H9 (cell line): Measurements from ENCODE around the gene ACOXL. TPM values are rescaled to one million over a fixed set of nuclear protein-coding genes. Genes with fewer than 3 reads are reported as not detected.

Experiments
- DNase-seq: peaks from one replicate; pipeline ENCODE4 v3.0.0-alpha.2; 2017
- H2AFZ ChIP-seq: one replicate; pipeline ENCODE4 v1.6.1; 2013; ENCODE audit warnings: mild to moderate bottlenecking, low read length, control low read depth, moderate library complexity
- H2AK5ac ChIP-seq: 2 replicates; pipeline ENCODE4 v1.6.1; 2013; ENCODE audit warnings: low read length, control low read depth, mixed read lengths; ENCODE audit not compliant: insufficient read length
- H2BK120ac ChIP-seq: one replicate; pipeline ENCODE4 v1.6.1; 2013; ENCODE audit warnings: low read depth, mild to moderate bottlenecking, low read length, control low read depth, inconsistent platforms; ENCODE audit not compliant: poor library complexity, severe bottlenecking
- H2BK12ac ChIP-seq: 2 replicates; pipeline ENCODE4 v1.6.1; 2013; ENCODE audit warnings: low read length, control low read depth, mixed read lengths, low read depth; ENCODE audit not compliant: insufficient read length
- H2BK15ac ChIP-seq: 2 replicates; pipeline ENCODE4 v1.6.1; 2013; ENCODE audit warnings: low read depth, low read length, control low read depth
- H2BK20ac ChIP-seq: one replicate; pipeline ENCODE4 v1.6.1; 2013; ENCODE audit warnings: low read depth, mild to moderate bottlenecking, low read length, control low read depth, inconsistent platforms; ENCODE audit not compliant: poor library complexity, severe bottlenecking
- H2BK5ac ChIP-seq: 2 replicates; pipeline ENCODE4 v1.6.1; 2013; ENCODE audit warnings: low read length, control low read depth, mixed read lengths; ENCODE audit not compliant: insufficient read length
- H3K14ac ChIP-seq: 2 replicates; pipeline ENCODE4 v1.6.1; 2013; ENCODE audit warnings: low read length, control low read depth; ENCODE audit not compliant: insufficient read depth
- H3K18ac ChIP-seq: 2 replicates; pipeline ENCODE4 v1.6.1; 2013; ENCODE audit warnings: low read depth, mild to moderate bottlenecking, mixed read lengths, low read length, control low read depth; ENCODE audit not compliant: insufficient read length
- H3K23ac ChIP-seq: 2 replicates; pipeline ENCODE4 v1.6.1; 2013; ENCODE audit warnings: low read length, control low read depth, mixed read lengths, low read depth; ENCODE audit not compliant: insufficient read length
- H3K23me2 ChIP-seq: 2 replicates; pipeline ENCODE4 v1.6.1; 2013; ENCODE audit warnings: low read depth, mild to moderate bottlenecking, mixed read lengths, low read length, control low read depth; ENCODE audit not compliant: insufficient read length, poor library complexity, severe bottlenecking
- H3K27ac ChIP-seq: 2 replicates; pipeline ENCODE4 v1.5.1; 2013; ENCODE audit warnings: low read length, control low read depth, mixed read lengths, low read depth; ENCODE audit not compliant: insufficient read length
- H3K27me3 ChIP-seq: 2 replicates; pipeline ENCODE4 v1.6.1; 2013; ENCODE audit warnings: low read length, control low read depth, inconsistent platforms; ENCODE audit not compliant: insufficient read depth
- H3K4ac ChIP-seq: 2 replicates; pipeline ENCODE4 v1.6.1; 2013; ENCODE audit warnings: low read depth, mild to moderate bottlenecking, control low read depth, inconsistent platforms, low read length, moderate library complexity
- H3K4me1 ChIP-seq: 2 replicates; pipeline ENCODE4 v1.6.1; 2013; ENCODE audit warnings: low read length, control low read depth, inconsistent platforms; ENCODE audit not compliant: insufficient read depth
- H3K4me2 ChIP-seq: 2 replicates; pipeline ENCODE4 v1.6.1; 2013; ENCODE audit warnings: low read length, control low read depth, mixed read lengths; ENCODE audit not compliant: insufficient read length, insufficient read depth
- H3K56ac ChIP-seq: 2 replicates; pipeline ENCODE4 v1.6.1; 2013; ENCODE audit warnings: low read depth, mild to moderate bottlenecking, mixed read lengths, low read length, control low read depth; ENCODE audit not compliant: insufficient read length
- H3K79me1 ChIP-seq: 2 replicates; pipeline ENCODE4 v1.6.1; 2013; ENCODE audit warnings: low read depth, mild to moderate bottlenecking, moderate library complexity, low read length, control low read depth, inconsistent platforms; ENCODE audit not compliant: insufficient read depth, poor library complexity, severe bottlenecking
- H3K79me2 ChIP-seq: 2 replicates; pipeline ENCODE4 v1.6.1; 2013; ENCODE audit warnings: low read length, control low read depth, inconsistent platforms; ENCODE audit not compliant: insufficient read depth
- H3K9ac ChIP-seq: 2 replicates; pipeline ENCODE4 v1.6.1; 2013; ENCODE audit warnings: low read length, control low read depth, mixed read lengths; ENCODE audit not compliant: insufficient read length; ENCODE audit errors: extremely low read depth
- H3K9me3 ChIP-seq: one replicate; pipeline ENCODE4 v1.6.1; 2013; ENCODE audit warnings: low read depth, low read length, inconsistent platforms; ENCODE audit not compliant: control insufficient read depth
- H3T11ph ChIP-seq: one replicate; pipeline ENCODE4 v1.6.1; 2013; ENCODE audit warnings: mild to moderate bottlenecking, low read length, control low read depth, inconsistent platforms
- H4K20me1 ChIP-seq: one replicate; pipeline ENCODE4 v1.6.1; 2013; ENCODE audit not compliant: control insufficient read depth, insufficient read length, insufficient read depth
- H4K5ac ChIP-seq: 2 replicates; pipeline ENCODE4 v1.6.1; 2013; ENCODE audit warnings: low read depth, mild to moderate bottlenecking, mixed read lengths, low read length, control low read depth; ENCODE audit not compliant: insufficient read length
- H4K8ac ChIP-seq: replicated peaks from 2 replicates; pipeline ENCODE4 v1.6.1; 2013; ENCODE audit warnings: low read length, control low read depth, mixed read lengths, low read depth; ENCODE audit not compliant: insufficient read length
- H4K91ac ChIP-seq: 2 replicates; pipeline ENCODE4 v1.6.1; 2013; ENCODE audit warnings: low read depth, mild to moderate bottlenecking, moderate library complexity, mixed read lengths, low read length, control low read depth; ENCODE audit not compliant: insufficient read length
- H3K27ac Mint-ChIP-seq, 3 experiments: 2 replicates in 2 of 3; 3 replicates in 1 of 3; pipeline ENCODE4 v1.8.0; 2020 to 2021; ENCODE audit warnings: mixed read lengths in 3 of 3, mild to moderate bottlenecking in 1 of 3, moderate library complexity in 1 of 3
- H3K27me3 Mint-ChIP-seq: 2 replicates; pipeline ENCODE4 v1.8.0; 2021; ENCODE audit warnings: low read depth, mild to moderate bottlenecking, moderate library complexity, mixed read lengths
- H3K36me3 Mint-ChIP-seq, 3 experiments: 2 replicates in 2 of 3; 3 replicates in 1 of 3; pipeline ENCODE4 v1.8.0; 2020 to 2021; ENCODE audit warnings: low read depth in 3 of 3, mixed read lengths in 3 of 3; ENCODE audit not compliant: insufficient read depth in 1 of 3
- H3K4me1 Mint-ChIP-seq, 2 experiments: 2 replicates each; pipeline ENCODE4 v1.8.0; 2020; ENCODE audit warnings: mixed read lengths in 2 of 2
- H3K4me3 Mint-ChIP-seq, 2 experiments: 2 replicates in 1 of 2; 3 replicates in 1 of 2; pipeline ENCODE4 v1.8.0; 2020 to 2021; ENCODE audit warnings: mild to moderate bottlenecking in 2 of 2, mixed read lengths in 2 of 2, moderate library complexity in 1 of 2
- H3K9me3 Mint-ChIP-seq, 2 experiments: 2 replicates in 1 of 2; 3 replicates in 1 of 2; pipeline ENCODE4 v1.8.0; 2020; ENCODE audit warnings: mild to moderate bottlenecking in 2 of 2, mixed read lengths in 2 of 2, moderate library complexity in 1 of 2
- WGBS: extraction: QIAGEN DNeasy Blood & Tissue Kit; methylation state at CpG from one replicate; pipeline ENCODE4 v1.1.7; 2013; ENCODE audit warnings: missing lambda C conversion rate, low lambda C conversion rate, mixed read lengths; ENCODE audit not compliant: insufficient read length; ENCODE audit errors: extremely low coverage; 5-methylcytosine and 5-hydroxymethylcytosine counted together
- total RNA-seq: library from RNA; stranded (reverse); gene quantifications from 2 replicates; pipeline ENCODE4 v1.2.1, GENCODE V29; 2021
- TF ChIP-seq, protein P1 (sequence below): fragments of 200-600 bp; sonication (generic); conservative IDR thresholded peaks from 3 replicates; pipeline ENCODE4 v1.8.0; 2021; ENCODE audit warnings: antibody characterized with exemption, mild to moderate bottlenecking

The ACOXL gene
- total RNA-seq, 1 experiment from 2014 or later, result 37.6 TPM

DNA sequence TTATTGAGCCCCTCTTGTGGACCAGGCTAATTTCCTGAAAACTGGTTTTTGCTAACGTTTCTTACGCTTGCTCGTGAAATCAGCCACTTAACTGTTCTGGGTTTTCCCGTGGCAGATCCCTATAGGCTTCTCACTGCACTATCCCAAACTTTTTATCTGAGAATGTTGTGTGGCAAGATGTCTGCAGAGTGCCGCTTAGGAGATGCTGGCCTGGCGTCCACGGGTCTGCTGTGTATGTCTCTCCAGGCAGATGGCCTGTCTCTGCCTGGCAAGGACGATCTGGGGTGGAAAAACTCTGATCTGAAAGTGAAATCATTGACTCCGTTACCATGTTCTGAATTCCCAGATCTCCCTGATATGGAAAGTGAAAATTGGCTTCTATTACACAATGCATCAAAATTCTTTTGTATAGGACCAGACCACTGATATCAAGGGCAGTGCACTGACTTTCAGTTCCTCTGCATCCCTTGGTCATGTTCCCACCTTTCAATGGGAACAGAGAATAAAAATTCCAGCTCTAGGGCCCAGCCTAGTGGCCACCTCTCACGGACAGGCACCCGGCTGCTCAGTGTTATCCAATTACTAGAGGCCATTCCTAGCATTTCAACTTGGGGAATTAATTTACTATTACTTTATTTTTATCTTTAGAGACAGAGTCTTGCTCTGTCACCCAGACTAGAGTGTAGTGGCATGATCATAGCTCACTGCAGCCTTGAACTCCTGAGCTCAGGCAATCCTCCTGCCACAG, 154.6 kb downstream of the ACOXL start:
- Histone ChIP-seq H2BK20ac (no peak overlapping the region), H2BK120ac (no peak overlapping the region), H3K18ac (no peak overlapping the region), H3K23me2 (no peaks in the 10 kb centered on the region), H3T11ph (no peak overlapping the region), H3K4ac (no peak overlapping the region), H3K4me1 (no peaks in the 10 kb centered on the region), H4K91ac (no peak overlapping the region), H4K8ac (no peak overlapping the region), H3K79me1 (no peaks in the 10 kb centered on the region), H3K4me2 (no peak overlapping the region), H2AK5ac (no peak overlapping the region), H3K79me2 (no peaks in the 10 kb centered on the region), H3K27ac (no peak overlapping the region), H3K9me3 (no peaks in the 10 kb centered on the region), H4K20me1 (no peaks in the 10 kb centered on the region), H2BK5ac (no peak overlapping the region), H4K5ac (no peak overlapping the region), H2AFZ (no peak overlapping the region), H2BK12ac (no peak overlapping the region), H3K23ac (no peak overlapping the region), H3K9ac (no peak overlapping the region), H3K56ac (no peak overlapping the region), H3K27me3 (no peaks in the 10 kb centered on the region), H3K14ac (no peak overlapping the region), H2BK15ac (no peak overlapping the region)
- DNase-seq, result no peak
- Mint-ChIP-seq H3K9me3 (peaks cover 3% of the 10 kb centered on the region in 2 experiments; a peak in 1 of 5 replicates), H3K27me3 (no peaks in the 10 kb centered on the region), H3K27ac (peak overlapping the region in 2 of 3 experiments; percentile 5 to 93; a peak in 4 of 7 replicates), H3K4me3 (no peak overlapping the region), H3K36me3 (peaks cover 9 to 24% (median 13%) of the 10 kb centered on the region in 3 experiments; a peak in 6 of 7 replicates), H3K4me1 (peaks cover 0 to 8% of the 10 kb centered on the region in 2 experiments; a peak in 1 of 4 replicates)
- TF ChIP-seq, protein P1, sequence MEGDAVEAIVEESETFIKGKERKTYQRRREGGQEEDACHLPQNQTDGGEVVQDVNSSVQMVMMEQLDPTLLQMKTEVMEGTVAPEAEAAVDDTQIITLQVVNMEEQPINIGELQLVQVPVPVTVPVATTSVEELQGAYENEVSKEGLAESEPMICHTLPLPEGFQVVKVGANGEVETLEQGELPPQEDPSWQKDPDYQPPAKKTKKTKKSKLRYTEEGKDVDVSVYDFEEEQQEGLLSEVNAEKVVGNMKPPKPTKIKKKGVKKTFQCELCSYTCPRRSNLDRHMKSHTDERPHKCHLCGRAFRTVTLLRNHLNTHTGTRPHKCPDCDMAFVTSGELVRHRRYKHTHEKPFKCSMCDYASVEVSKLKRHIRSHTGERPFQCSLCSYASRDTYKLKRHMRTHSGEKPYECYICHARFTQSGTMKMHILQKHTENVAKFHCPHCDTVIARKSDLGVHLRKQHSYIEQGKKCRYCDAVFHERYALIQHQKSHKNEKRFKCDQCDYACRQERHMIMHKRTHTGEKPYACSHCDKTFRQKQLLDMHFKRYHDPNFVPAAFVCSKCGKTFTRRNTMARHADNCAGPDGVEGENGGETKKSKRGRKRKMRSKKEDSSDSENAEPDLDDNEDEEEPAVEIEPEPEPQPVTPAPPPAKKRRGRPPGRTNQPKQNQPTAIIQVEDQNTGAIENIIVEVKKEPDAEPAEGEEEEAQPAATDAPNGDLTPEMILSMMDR, result peak; percentile 45; the same call in 2 of the 3 replicates
- no CpG with 5 or more reads among the region's 11 CpGs for WGBS
